ENCODE results near the gene CNOT1.
"Not testable (repeated sequence)": the region's sequence is repeated elsewhere in the genome, so short reads cannot be mapped to it uniquely, and the experiment has no call there.

Gene CNOT1

DNA sequence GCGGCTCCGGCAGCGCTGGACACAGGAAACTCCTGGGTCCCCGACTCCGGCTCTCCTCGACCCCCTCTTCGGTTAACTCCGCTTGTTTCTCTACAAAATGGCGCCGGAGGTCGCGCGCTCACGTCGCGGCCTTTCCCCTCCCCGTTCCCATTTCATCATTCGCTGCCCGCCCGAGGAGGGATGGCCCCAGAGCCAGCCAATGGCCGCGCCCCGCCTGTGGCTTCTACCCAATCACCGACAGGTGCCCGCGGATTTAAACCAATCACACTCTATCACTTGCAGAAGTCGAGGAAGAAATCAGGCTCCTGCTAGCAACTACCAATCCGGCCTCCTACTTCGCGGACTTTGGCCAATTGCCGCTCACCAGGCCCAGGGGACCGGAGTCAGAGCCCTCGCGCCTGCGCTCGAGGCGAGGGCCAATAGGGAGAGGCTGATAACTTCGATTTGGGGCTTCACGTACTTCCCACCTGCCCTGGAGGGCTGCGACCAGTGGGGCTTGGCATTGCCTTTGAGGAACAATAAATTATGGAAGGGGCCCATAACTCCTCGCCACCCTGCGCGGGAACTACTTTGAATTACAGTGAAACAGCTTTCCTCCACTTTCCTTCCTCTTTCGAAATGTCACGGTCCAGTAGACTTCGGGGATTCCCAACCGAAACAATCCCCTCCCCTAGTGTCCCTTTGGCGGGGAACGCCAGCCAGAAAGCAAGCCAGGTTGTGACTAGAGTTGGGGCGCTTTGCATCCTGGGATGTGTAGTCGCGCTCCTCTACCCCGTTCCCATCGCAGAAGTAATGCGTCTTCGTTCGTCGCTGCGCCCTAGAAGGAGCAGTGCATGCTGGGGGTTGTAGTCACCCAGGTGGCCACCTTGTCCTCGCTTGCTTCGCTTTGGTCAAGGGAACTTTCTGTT, at the start of gene CNOT1:
Gene CNOT1, minus strand, starts transcription at position 94 of the 908 bp plus-strand sequence. CDS start 30,489 bp downstream, outside the sequence.
- Mint-ChIP-seq H3K27ac (peak within 1 kb of the TSS; percentile 99), H3K36me3 (ENCODE audit: low read depth) (peaks cover 11% of the 10 kb centered on the region), H3K27me3 (ENCODE audit: low read depth) (no peaks in the 10 kb centered on the region), H3K4me1 (ENCODE audit: low read depth) (peaks cover 17% of the 10 kb centered on the region), H3K9me3 (no peaks in the 10 kb centered on the region), H3K4me3 (peak within 1 kb of the TSS; percentile 92)

DNA sequence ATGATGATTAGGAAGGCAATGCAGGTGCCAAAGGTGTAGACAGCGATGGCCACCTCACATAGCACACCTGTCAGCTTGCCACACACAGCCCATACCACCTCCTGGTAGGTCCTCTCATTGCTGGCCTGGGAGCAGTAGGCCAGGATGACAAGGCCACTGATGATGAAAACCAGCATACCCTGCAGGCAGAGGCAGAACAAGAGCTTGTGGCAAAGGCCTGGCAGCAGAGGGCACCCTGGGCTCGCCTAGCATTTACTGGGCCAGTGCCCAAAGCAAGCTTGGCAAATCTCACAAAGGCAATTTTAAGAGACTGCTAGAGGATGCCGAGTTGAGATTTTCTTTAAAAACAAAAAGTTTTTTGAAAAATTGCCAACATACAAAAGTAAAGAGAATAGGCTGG, 49.1 kb upstream of the CNOT1 start:
- peaks cover 10% of the 10 kb centered on the region for H3K4me1 Mint-ChIP-seq (ENCODE audit: low read depth)
- H3K4me3 Mint-ChIP-seq: no peak overlapping the region
- H3K36me3 Mint-ChIP-seq (ENCODE audit: low read depth): peaks cover 4% of the 10 kb centered on the region
- no peaks in the 10 kb centered on the region for H3K27me3 Mint-ChIP-seq (ENCODE audit: low read depth)
- H3K9me3 Mint-ChIP-seq: no peaks in the 10 kb centered on the region
- H3K27ac Mint-ChIP-seq: no peak overlapping the region

DNA sequence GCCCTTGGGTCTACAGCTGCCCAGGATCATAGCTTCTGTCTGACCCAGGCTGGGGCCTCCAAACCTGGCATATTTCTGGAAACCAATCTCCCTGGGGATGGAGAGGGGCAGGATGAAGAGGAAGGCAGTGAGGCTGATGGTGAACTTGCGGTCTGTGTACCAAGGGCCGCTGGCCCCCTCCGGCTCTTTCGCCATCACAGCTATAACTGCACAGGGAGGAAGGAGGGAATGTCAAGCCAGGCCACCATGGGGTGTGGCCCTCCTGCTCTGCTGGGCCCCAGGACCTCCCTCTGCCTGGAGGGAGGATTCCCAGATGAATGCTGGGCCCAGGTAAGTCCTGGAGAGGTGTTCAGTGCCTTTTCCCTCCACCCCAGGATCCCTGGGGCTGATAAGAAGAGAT, 48.6 kb upstream of the CNOT1 start:
- Mint-ChIP-seq H3K27ac (no peak overlapping the region), H3K9me3 (no peaks in the 10 kb centered on the region), H3K4me3 (no peak overlapping the region), H3K36me3 (ENCODE audit: low read depth) (peaks cover 4% of the 10 kb centered on the region), H3K27me3 (ENCODE audit: low read depth) (no peaks in the 10 kb centered on the region), H3K4me1 (ENCODE audit: low read depth) (peaks cover 6% of the 10 kb centered on the region)

DNA sequence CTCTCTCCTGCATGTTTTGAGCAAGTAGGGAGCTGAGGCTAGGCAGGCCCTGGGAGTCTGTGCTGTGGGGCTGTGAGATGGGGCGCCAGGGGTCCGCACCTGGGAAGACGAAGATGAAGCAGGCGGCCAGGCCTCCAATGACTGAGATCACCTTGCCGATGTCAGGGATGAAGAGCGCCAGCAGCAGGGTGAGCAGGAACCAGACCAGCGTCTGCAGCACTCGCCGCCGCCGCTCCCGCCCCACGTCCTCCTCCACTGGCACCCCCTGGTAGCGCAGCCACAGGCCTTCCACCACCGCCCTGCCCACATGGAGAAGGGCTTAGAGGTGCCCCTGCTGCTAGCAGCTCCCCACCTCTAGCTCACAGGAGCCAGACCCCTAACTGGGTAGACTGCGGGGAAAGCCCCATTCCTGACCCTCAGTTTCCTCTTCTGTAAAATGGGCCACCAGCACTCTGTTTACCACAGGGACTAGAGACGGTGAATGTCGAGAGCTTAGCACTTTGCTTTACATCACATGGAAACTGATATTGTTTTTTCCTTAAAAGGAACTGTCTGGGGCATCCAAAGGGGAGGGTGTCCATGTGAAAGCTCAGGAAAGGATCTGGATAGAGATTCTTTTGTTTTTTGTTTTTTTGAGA, 41.4 kb upstream of the CNOT1 start:
- Mint-ChIP-seq H3K4me3 (no peak overlapping the region), H3K9me3 (no peaks in the 10 kb centered on the region), H3K4me1 (ENCODE audit: low read depth) (no peaks in the 10 kb centered on the region), H3K27ac (no peak overlapping the region), H3K36me3 (ENCODE audit: low read depth) (peaks cover 5% of the 10 kb centered on the region), H3K27me3 (ENCODE audit: low read depth) (no peaks in the 10 kb centered on the region)

DNA sequence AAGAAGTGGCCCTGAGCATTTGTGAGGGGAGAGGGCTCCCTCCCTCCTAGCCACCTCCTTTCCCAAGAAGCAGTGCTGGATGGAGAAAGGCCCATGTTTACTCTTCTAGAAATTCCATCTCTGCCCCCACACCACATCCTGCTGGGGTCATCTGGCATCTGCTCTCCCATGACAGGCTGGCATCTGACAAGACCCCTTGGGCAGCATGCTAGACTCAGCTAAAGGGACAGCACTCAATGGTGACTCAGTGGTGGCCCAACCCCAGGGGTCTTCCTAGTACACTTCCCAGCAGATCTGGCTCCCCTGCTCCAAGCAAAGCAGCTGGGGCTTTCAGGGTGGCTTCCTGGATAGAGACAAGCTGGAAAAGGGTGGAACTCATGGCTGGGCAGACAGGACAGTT, 40.6 kb upstream of the CNOT1 start:
- H3K9me3 Mint-ChIP-seq: no peaks in the 10 kb centered on the region
- no peaks in the 10 kb centered on the region for H3K27me3 Mint-ChIP-seq (ENCODE audit: low read depth)
- H3K36me3 Mint-ChIP-seq (ENCODE audit: low read depth): peaks cover 3% of the 10 kb centered on the region
- H3K27ac Mint-ChIP-seq: no peak overlapping the region
- no peaks in the 10 kb centered on the region for H3K4me1 Mint-ChIP-seq (ENCODE audit: low read depth)
- H3K4me3 Mint-ChIP-seq: no peak overlapping the region

- H3K27me3 Mint-ChIP-seq (ENCODE audit: low read depth): no peaks in the 10 kb centered on the region
- H3K9me3 Mint-ChIP-seq: no peaks in the 10 kb centered on the region
- H3K27ac Mint-ChIP-seq: no peak overlapping the region
- peaks cover 3% of the 10 kb centered on the region for H3K36me3 Mint-ChIP-seq (ENCODE audit: low read depth)
- no peaks in the 10 kb centered on the region for H3K4me1 Mint-ChIP-seq (ENCODE audit: low read depth)
- no peak overlapping the region for H3K4me3 Mint-ChIP-seq
Measured at GRCh38 chr16:58665200-58665599, 35.6 kb upstream of the CNOT1 start.

GRCh38 chr16:58661199-58661830, 31.7 kb upstream of the CNOT1 start:
- H3K27me3 Mint-ChIP-seq (ENCODE audit: low read depth): no peaks in the 10 kb centered on the region
- no peak overlapping the region for H3K4me3 Mint-ChIP-seq
- peaks cover 1% of the 10 kb centered on the region for H3K4me1 Mint-ChIP-seq (ENCODE audit: low read depth)
- no peaks in the 10 kb centered on the region for H3K9me3 Mint-ChIP-seq
- no peak overlapping the region for H3K27ac Mint-ChIP-seq
- H3K36me3 Mint-ChIP-seq (ENCODE audit: low read depth): no peaks in the 10 kb centered on the region

- not testable (repeated sequence) for H3K9me3 Mint-ChIP-seq; H3K27ac Mint-ChIP-seq; H3K4me3 Mint-ChIP-seq; H3K4me1 Mint-ChIP-seq (ENCODE audit: low read depth); H3K27me3 Mint-ChIP-seq (ENCODE audit: low read depth); H3K36me3 Mint-ChIP-seq (ENCODE audit: low read depth)
Measured at GRCh38 chr16:58659911-58660310, 30.3 kb upstream of the CNOT1 start.

DNA sequence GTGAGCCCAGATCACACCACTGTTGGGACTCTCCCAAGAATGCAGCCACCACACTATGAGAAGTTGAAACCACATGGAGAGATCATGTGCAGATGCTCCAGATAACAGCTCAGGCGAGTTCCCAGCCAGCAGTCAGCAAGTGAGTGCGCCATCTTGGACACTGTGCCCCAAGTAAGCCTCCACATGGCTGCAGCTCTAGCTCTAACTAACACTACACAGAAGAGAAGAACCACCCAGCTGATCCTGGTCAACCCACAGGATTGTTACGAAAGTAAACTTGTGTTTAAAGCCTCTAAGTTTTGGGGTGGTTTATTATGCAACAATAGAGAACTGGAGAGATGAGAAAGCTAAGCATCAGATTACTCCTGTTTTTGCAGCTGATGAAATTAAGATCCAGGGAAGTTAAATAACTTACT, 29.2 kb upstream of the CNOT1 start:
- no peaks in the 10 kb centered on the region for H3K27me3 Mint-ChIP-seq (ENCODE audit: low read depth)
- no peak overlapping the region for H3K4me3 Mint-ChIP-seq
- H3K9me3 Mint-ChIP-seq: no peaks in the 10 kb centered on the region
- no peak overlapping the region for H3K27ac Mint-ChIP-seq
- peaks cover 1% of the 10 kb centered on the region for H3K4me1 Mint-ChIP-seq (ENCODE audit: low read depth)
- H3K36me3 Mint-ChIP-seq (ENCODE audit: low read depth): no peaks in the 10 kb centered on the region

GRCh38 chr16:58656899-58657298, 27.3 kb upstream of the CNOT1 start:
- Mint-ChIP-seq H3K4me1 (ENCODE audit: low read depth) (peaks cover 1% of the 10 kb centered on the region), H3K9me3 (no peaks in the 10 kb centered on the region), H3K27ac (no peak overlapping the region)

GRCh38 chr16:58655215-58655596, 25.6 kb upstream of the CNOT1 start:
- Mint-ChIP-seq H3K4me3 (no peak overlapping the region), H3K9me3 (no peaks in the 10 kb centered on the region), H3K36me3 (ENCODE audit: low read depth) (no peaks in the 10 kb centered on the region), H3K27ac (no peak overlapping the region), H3K27me3 (ENCODE audit: low read depth) (no peaks in the 10 kb centered on the region), H3K4me1 (ENCODE audit: low read depth) (peaks cover 1% of the 10 kb centered on the region)

More at GRCh38 chr16:58656899-58657298, 27.3 kb upstream of the CNOT1 start:
- Mint-ChIP-seq H3K36me3 (ENCODE audit: low read depth) (no peaks in the 10 kb centered on the region), H3K27me3 (ENCODE audit: low read depth) (no peaks in the 10 kb centered on the region), H3K4me3 (no peak overlapping the region)

DNA sequence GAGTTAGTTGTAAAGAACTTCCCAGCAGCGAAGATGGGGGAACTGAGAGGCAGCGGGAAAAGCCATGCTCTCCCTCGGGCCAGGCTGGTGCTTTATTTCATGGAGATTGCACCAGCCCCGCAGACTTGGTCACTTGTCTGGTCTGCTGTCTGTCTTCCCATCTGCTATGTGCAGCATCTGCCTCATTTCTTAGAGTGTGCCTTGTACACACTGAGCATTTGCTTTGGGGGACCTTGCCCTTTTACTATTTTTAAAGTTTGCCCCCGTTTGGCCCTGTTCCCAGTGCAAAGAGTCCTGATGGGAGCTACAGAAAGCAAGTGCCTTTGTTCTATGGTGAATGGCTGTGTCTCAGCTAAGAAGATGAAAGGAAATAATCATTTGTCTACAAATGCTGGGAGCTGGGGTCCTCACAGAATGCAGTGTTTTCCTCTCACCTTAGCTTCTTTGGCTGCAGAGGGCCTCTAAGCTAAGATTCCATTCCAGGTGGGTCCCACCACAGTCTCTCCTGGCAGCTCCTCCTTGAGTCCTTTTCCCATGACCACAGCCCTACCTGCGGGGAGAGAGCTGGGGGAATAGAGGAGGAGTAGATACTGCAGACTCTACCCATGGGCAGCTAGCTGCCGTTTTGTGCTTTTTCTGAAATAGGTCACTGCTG, 25.1 kb upstream of the CNOT1 start:
- Mint-ChIP-seq H3K9me3 (no peaks in the 10 kb centered on the region), H3K27ac (no peak overlapping the region), H3K4me3 (no peak overlapping the region), H3K36me3 (ENCODE audit: low read depth) (no peaks in the 10 kb centered on the region), H3K27me3 (ENCODE audit: low read depth) (no peaks in the 10 kb centered on the region), H3K4me1 (ENCODE audit: low read depth) (peaks cover 1% of the 10 kb centered on the region)

DNA sequence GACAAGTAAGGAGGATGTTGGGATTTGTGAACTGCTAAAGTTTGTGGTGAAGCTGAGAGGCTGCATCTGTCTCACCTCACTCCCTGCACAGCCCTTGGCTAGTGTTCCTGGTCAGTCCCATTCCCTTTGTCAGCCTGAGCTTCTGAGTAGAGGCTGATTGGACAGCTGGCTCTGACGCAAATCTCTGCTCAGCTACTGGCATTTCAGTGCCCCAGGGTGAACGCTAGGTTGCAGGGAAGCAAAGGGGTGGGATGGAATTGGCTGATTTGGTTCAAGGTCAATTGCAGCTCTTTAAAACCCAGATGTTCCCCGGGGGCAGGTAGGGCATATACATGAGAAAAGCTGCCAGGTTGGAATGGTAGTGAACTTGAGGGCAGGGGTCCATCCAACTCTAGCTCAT, 23.1 kb upstream of the CNOT1 start:
- Mint-ChIP-seq H3K4me1 (ENCODE audit: low read depth) (no peaks in the 10 kb centered on the region), H3K27me3 (ENCODE audit: low read depth) (no peaks in the 10 kb centered on the region), H3K4me3 (no peak overlapping the region), H3K27ac (no peak overlapping the region), H3K36me3 (ENCODE audit: low read depth) (no peaks in the 10 kb centered on the region), H3K9me3 (no peaks in the 10 kb centered on the region)

DNA sequence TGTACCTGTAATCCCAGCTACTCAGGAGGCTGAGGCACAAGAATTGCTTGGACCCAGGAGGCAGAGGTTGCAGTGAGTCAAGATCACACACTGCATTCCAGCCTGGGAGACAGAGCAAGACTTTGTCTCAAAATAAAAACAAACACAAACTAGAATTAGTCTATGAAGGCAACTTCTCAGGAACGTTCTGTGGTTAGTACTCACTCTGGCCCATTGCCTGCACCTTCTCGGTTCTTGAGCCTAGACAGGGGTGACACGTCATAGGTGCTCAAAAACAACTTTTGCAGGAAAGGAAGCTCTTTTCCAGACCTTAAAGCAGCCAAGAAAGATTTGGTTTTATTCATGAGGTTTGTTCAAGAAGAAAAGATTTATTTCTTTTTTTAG, 22.3 kb upstream of the CNOT1 start:
- Mint-ChIP-seq H3K4me1 (ENCODE audit: low read depth) (no peaks in the 10 kb centered on the region), H3K4me3 (no peak overlapping the region), H3K27ac (no peak overlapping the region), H3K27me3 (ENCODE audit: low read depth) (no peaks in the 10 kb centered on the region), H3K9me3 (no peaks in the 10 kb centered on the region), H3K36me3 (ENCODE audit: low read depth) (no peaks in the 10 kb centered on the region)

Data from T-helper 1 cell treated with Interleukin-12 subunit alpha and Interleukin-12 subunit beta and Interleukin-4 antibody, amounts not matched to agents 30 μg/mL and 1 μg/mL, for 36 hours (primary cell).